Measurements from ENCODE around the gene PRDM2. TPM values are rescaled to one million over a fixed set of nuclear protein-coding genes. Genes with fewer than 3 reads are reported as not detected.

Gene PRDM2
- total and polyA plus RNA-seq, 4 donors: 16.1 to 52.0 (median 28.5) TPM

- Histone ChIP-seq H3K27ac (ENCODE audit: low read depth in 1 of 2, low read length in 1 of 2) (no peak overlapping the region), H3K27me3 (ENCODE audit: control insufficient read depth in 3 of 3, insufficient read depth in 3 of 3, low read length in 2 of 3) (no peaks in the 10 kb centered on the region), H3K9me3 (ENCODE audit: control insufficient read depth in 4 of 4, insufficient read depth in 3 of 4, low read length in 3 of 4) (no peaks in the 10 kb centered on the region), H3K4me1 (ENCODE audit: control insufficient read depth in 5 of 5, insufficient read depth in 5 of 5, low read length in 5 of 5) (peaks cover 0 to 7% (median 0%) of the 10 kb centered on the region in 5 donors), H3K36me3 (ENCODE audit: control insufficient read depth in 4 of 4, insufficient read depth in 4 of 4, low read length in 4 of 4) (no peaks in the 10 kb centered on the region), H3K9ac (ENCODE audit: insufficient read depth in 1 of 2, low read length in 2 of 2) (no peak overlapping the region), H3K4me3 (no peak overlapping the region)
- WGBS, 2 donors: 92% methylated on average over 5 of the region's 5 CpGs
- ATAC-seq (ENCODE audit: insufficient read depth, low FRiP score) (no peak), DNase-seq (no peak)
- TF ChIP-seq, protein P1, sequence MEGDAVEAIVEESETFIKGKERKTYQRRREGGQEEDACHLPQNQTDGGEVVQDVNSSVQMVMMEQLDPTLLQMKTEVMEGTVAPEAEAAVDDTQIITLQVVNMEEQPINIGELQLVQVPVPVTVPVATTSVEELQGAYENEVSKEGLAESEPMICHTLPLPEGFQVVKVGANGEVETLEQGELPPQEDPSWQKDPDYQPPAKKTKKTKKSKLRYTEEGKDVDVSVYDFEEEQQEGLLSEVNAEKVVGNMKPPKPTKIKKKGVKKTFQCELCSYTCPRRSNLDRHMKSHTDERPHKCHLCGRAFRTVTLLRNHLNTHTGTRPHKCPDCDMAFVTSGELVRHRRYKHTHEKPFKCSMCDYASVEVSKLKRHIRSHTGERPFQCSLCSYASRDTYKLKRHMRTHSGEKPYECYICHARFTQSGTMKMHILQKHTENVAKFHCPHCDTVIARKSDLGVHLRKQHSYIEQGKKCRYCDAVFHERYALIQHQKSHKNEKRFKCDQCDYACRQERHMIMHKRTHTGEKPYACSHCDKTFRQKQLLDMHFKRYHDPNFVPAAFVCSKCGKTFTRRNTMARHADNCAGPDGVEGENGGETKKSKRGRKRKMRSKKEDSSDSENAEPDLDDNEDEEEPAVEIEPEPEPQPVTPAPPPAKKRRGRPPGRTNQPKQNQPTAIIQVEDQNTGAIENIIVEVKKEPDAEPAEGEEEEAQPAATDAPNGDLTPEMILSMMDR (IDR thresholded peaks at IDR 0.05; ENCODE audit: control extremely low read depth, extremely low read depth): no peak
Observed at GRCh38 chr1:13666317-13666716, 33.7 kb upstream of the PRDM2 start.

DNA sequence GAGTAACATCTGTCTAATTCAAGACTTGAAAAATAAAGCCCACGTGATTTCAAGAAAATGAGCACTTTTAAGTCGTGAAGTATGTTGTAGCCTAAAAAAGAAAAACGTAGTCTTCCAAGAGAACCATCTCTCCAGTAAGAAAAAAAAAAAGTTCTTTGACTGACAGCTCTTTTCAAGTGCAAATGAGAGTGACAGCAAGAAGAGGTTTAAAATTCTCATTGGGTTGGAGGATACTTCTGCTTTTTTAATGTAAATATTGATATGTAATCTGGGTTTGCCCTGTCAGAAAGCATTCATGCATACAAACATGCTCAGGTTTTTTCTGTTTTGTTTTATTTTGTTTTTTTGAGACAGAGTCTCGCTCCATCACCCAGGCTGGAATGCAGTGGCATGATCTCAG is 32.3 kb upstream of the PRDM2 start:
- TF ChIP-seq, protein P1 (IDR thresholded peaks at IDR 0.05; ENCODE audit: control extremely low read depth, extremely low read depth): no peak
- ATAC-seq (ENCODE audit: insufficient read depth, low FRiP score) (no peak), DNase-seq (no peak)
- no peaks in the 10 kb centered on the region for H3K27me3 ChIP-seq (ENCODE audit: control insufficient read depth in 3 of 3, insufficient read depth in 3 of 3, low read length in 2 of 3)
- H3K36me3 ChIP-seq (ENCODE audit: control insufficient read depth in 4 of 4, insufficient read depth in 4 of 4, low read length in 4 of 4): no peaks in the 10 kb centered on the region
- 67 to 72% methylated on average over 4 of the region's 4 CpGs for WGBS, 2 donors
- H3K9me3 ChIP-seq (ENCODE audit: control insufficient read depth in 4 of 4, insufficient read depth in 3 of 4, low read length in 3 of 4): no peaks in the 10 kb centered on the region
- H3K4me1 ChIP-seq (ENCODE audit: control insufficient read depth in 5 of 5, insufficient read depth in 5 of 5, low read length in 5 of 5): peaks cover 0 to 5% (median 0%) of the 10 kb centered on the region in 5 donors
- H3K9ac ChIP-seq (ENCODE audit: insufficient read depth in 1 of 2, low read length in 2 of 2): no peak overlapping the region
- no peak overlapping the region for H3K4me3 ChIP-seq
- H3K27ac ChIP-seq (ENCODE audit: low read depth in 1 of 2, low read length in 1 of 2): no peak overlapping the region

DNA sequence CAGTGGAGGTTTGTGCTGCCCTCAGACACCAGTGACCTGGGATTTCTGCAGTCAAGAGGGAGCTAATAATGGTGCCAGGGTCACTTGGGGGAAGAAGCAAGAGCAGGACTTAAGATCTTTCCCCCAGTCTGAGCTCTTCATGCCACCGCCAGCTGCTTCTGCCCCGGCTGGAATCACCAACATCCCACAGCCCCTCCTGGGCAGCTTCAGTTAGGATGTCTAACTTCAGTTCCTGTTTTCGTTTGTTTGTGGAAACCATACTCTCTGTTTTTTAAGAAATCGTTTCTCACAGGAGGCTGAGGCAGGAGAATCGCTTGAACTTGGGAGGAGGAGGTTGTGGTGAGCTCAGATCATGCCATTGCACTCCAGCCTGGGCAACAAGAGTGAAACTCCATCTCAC is 25.6 kb upstream of the PRDM2 start:
- no peak overlapping the region for H3K9ac ChIP-seq (ENCODE audit: insufficient read depth in 1 of 2, low read length in 2 of 2)
- 23 to 38% methylated on average over 5 of the region's 5 CpGs for whole genome bisulfite sequencing, 2 donors
- TF ChIP-seq, protein P1 (IDR thresholded peaks at IDR 0.05; ENCODE audit: control extremely low read depth, extremely low read depth): no peak
- DNase-seq (no peak), ATAC-seq (ENCODE audit: insufficient read depth, low FRiP score) (no peak)
- H3K4me1 ChIP-seq (ENCODE audit: control insufficient read depth in 5 of 5, insufficient read depth in 5 of 5, low read length in 5 of 5): no peaks in the 10 kb centered on the region
- no peaks in the 10 kb centered on the region for H3K36me3 ChIP-seq (ENCODE audit: control insufficient read depth in 4 of 4, insufficient read depth in 4 of 4, low read length in 4 of 4)
- H3K4me3 ChIP-seq: no peak overlapping the region
- H3K27me3 ChIP-seq (ENCODE audit: control insufficient read depth in 3 of 3, insufficient read depth in 3 of 3, low read length in 2 of 3): peaks cover 0 to 3% (median 0%) of the 10 kb centered on the region in 3 donors
- no peak overlapping the region for H3K27ac ChIP-seq (ENCODE audit: low read depth in 1 of 2, low read length in 1 of 2)
- peaks cover 0 to 2% (median 0%) of the 10 kb centered on the region in 4 donors for H3K9me3 ChIP-seq (ENCODE audit: control insufficient read depth in 4 of 4, insufficient read depth in 3 of 4, low read length in 3 of 4)

GRCh38 chr1:13675151-13675651 is 24.8 kb upstream of the PRDM2 start:
- TF ChIP-seq, protein P1 (IDR thresholded peaks at IDR 0.05; ENCODE audit: control extremely low read depth, extremely low read depth): no peak

More at GRCh38 chr1:13675151-13675651, 24.8 kb upstream of the PRDM2 start:
- DNase-seq (no peak), ATAC-seq (ENCODE audit: insufficient read depth, low FRiP score) (no peak)
- Histone ChIP-seq H3K27me3 (ENCODE audit: control insufficient read depth in 3 of 3, insufficient read depth in 3 of 3, low read length in 2 of 3) (peaks cover 0 to 3% (median 0%) of the 10 kb centered on the region in 3 donors), H3K9ac (ENCODE audit: insufficient read depth in 1 of 2, low read length in 2 of 2) (no peak overlapping the region), H3K9me3 (ENCODE audit: control insufficient read depth in 4 of 4, insufficient read depth in 3 of 4, low read length in 3 of 4) (peaks cover 0 to 2% (median 0%) of the 10 kb centered on the region in 4 donors), H3K27ac (ENCODE audit: low read depth in 1 of 2, low read length in 1 of 2) (no peak overlapping the region), H3K36me3 (ENCODE audit: control insufficient read depth in 4 of 4, insufficient read depth in 4 of 4, low read length in 4 of 4) (no peaks in the 10 kb centered on the region), H3K4me1 (ENCODE audit: control insufficient read depth in 5 of 5, insufficient read depth in 5 of 5, low read length in 5 of 5) (no peaks in the 10 kb centered on the region), H3K4me3 (no peak overlapping the region)
- WGBS, 2 donors: 57 to 67% methylated on average over 3 of the region's 3 CpGs
